ENCODE data around the gene TENM4.

Gene TENM4

DNA sequence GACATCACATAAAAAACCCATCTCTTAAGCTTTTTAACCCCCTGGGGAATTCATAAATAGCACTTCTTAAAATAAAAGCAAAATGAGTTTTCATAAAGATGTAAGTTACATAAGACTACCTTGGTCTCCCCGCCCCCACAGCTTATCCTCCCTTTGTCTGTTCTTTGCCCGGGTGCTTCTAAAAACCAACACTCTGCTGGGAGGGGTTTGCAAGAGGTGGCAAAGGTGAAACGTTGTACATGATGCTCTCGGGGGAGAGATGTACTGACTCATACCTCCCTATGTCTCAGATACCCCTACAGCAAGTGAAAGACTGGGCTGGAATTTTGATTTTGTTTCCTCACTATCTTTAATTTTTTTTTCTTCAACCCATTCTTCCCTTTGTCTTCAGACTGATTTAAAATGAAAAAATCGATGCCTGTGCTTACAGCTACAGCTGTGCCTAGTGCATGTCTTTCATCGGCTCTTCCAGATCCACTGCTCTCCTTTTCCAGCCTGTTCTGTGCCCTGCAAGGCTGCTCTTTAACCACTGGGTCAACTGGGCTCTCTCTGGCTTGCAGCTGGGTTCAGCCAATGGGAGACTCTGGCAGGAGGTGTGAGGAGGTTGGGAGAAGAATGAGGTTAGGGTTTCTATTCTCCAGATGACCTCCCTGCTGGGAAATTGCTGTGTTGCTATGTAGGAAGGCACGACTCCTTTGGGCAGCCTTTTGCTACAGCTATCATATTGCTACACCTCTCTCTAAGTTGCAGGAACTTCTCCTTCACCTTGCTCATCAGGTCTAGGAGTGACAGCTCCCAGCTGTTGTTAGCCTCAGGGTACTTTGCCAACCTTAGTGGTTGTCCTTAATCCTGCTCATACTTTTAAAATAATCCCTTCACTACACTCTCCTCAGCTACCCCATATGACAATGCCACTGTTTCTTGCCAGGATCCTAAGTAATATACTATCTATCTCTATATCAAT is 266.5 kb downstream of the TENM4 start:
- no peak for DNase-seq (ENCODE audit: low spot score)

DNA sequence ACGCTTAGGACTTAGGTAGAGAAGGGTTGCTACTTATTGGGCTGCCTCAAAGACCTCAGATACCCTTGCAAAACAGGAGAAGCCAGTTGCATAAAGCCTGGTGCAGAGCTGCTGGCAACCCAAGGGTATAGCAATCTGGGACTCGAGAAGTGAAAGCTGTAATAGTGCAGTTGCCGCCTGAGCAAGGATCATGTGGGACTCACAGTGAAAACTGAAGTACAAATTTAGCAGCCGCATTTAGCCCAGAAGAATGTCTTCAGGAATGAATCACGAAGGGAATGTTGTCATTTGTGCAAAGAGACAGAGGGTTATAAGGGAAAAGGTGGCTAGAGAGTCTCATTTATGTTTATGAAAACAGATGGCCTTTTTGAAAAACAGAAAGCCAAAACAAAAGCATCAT is 267.2 kb downstream of the TENM4 start:
- no peak for DNase-seq (ENCODE audit: low spot score)

DNA sequence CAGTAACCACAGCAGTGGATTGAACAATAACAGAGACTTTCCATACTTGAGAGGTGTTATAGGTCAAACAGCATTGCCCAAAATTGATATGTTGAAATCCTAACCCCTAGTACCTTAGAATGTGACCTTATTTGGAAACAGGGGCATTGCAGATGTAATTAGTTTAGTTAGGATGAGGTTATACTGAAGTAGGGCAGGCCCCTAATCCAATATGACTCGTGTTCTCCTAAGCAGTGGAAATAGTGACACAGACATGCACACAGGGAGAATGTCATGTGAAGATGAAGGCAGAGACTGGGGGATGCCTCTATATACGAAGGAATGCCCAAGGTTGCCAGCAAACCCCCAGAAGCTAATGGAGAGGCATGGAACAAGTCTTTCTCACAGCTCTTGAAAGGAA is 270.5 kb downstream of the TENM4 start:
- DNase-seq (ENCODE audit: low spot score), result no peak

DNA sequence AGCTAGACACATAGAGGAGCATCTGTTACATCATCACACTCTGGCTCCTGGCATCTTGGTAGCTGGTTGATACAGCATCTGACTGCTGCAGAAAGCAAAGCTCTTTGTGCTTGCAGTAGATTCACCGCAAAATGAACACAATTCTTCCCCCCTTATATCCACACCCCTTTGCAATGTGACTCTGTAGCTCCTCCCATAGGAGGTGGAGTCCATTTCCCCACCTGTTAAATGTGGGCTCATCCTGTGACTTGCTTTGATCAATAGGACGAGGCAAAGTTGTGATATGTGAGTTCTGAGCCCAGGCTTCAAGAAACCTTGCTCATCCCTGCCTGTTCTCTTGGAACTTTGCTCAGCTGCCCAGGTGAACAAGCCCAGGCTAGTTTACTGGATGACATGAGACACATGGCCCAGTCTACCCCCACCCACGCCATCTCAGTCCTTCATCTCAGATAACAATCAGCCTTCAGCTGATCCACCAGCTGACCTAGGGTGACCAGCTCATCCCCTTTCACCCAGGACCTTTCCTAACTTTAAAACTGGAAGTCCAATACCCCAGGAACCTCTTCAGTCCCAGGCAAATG is 272.2 kb downstream of the TENM4 start:
- no peak for DNase-seq (ENCODE audit: low spot score)

DNA sequence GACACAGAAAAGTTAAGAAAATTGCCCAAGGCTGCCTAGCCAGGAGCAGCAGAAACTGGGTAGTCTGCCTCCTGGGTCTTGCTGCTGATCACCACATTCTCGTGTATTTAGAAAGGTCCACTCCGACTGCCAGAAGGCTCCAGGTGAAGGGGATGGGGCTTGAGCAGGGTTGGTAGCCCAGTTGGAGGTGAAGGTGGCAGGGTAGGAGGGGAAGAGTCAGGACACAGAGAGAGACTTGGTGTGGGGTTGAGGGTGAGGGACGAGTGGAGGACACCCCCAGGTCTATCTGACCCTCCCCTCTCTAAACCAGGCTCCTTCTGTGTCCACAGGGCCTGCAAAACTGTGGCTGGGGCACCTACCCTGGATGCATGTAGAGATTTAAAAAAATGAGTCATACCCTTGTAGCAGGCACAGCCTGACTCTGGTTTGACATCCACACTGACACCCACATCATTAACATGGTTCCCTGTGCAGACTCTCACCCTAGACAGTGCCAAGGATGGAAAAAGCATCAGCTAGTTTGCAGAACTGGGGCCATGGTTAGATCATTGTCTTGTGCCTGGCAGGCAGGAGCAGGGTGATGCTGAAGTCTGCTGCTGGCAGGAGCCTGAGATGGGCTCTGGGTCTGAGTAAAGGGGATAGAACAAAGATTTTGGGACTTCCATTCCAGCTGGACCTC is 273.2 kb downstream of the TENM4 start:
- no peak for DNase-seq (ENCODE audit: low spot score)

DNA sequence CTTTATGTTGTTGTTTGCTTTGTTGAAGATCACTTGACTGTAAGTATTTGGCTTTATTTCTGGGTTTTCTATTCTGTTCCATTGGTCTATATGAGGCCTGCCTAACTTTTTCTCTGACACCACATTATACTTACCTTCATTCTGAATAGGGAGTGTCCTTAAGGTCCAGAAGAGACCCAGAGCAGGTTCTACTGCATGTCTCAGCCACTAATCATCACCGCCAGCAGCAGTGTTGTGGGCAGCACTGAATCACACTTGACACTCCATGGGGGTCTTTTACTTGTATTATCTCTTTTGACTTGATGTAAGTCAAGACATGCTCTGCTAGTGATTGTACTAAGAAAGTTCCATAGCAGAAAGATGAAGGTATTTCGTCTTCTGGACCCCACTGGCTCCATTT is 274.9 kb downstream of the TENM4 start:
- DNase-seq (ENCODE audit: low spot score), result no peak

DNA sequence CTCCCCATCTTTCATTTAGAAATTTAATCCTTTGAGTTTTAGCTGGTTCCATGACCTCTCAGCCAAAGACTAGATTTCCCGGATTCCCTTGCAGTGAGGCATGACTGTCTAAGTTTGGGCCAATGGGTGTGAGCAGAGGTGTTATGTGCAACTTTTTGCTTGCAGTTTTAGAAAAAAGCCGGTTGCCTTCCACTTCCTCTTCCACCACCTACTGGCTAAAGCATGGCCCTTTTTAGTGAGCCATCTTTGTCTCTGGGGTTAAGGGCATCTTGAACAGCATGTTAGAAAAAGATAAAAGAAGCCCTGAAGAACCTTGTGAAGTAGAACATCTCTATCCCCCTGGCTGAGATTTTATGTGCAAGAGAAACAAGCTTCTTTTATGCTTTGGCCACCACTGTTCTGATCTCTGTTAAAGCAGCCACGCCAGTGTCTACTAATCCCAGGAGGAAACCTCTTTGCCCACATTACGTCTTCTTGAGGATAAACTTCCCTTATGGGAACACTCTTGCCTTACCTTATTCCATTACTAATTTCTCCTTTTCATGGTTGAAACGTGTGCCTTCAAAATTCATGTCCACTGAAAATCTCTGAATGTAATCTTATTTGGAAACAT is 279.9 kb downstream of the TENM4 start:
- no peak for DNase-seq (ENCODE audit: low spot score)

DNA sequence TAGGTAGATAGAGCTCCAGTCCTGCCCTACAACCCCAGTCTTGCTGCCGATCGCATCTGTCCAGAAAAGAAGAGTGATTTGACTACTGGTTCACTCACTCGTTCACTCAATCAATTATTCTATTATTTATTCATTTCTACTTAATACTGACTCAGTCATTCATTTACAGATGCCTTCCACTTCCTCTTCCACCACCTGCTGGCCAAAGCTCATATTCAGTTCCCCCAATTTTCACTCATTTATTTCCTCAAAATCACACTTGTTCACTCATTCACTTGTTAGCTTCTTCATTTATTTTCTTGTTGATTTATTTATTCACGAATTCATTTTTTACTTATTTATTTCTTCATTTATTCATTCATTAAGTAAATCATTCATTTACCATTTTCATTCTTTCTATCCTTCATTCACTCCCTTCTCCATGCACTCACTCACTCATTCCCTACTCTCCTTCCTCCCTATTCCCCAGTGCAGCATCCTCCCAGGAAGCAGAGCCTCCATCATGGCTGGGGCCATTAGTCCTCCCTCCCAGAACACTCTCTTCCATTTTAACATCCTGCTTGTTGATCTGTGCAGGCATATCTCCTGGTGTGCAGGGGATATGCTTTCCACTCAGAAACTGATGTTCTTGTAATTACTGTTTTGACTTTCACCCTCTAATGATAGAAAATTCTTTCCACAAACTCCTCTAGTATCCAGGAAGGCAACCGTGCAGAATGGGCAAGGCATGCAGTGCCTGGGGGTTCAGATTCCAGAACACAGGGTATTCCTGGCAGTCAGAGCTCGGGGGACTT is 281.0 kb downstream of the TENM4 start:
- no peak for DNase-seq (ENCODE audit: low spot score)

DNA sequence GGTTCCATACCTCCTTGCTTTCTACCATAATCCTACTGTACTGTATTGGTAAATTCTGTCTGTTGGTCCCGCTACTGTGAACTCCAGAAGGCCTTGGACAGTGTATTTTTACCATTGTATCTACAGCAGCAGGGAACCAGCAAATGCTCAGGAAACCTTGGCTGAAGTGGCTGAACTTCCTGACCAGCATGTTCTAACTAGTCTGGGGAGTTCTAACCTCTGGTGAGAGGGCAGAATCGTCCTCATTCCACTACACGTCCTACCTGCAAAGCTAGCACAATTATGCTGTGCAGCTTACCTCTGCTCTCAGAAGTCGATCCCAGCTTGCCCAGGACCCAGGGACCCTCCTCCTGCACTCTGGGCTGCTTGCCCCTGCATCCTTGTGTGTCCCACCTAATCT is 283.1 kb downstream of the TENM4 start:
- no peak for DNase-seq (ENCODE audit: low spot score)

DNA sequence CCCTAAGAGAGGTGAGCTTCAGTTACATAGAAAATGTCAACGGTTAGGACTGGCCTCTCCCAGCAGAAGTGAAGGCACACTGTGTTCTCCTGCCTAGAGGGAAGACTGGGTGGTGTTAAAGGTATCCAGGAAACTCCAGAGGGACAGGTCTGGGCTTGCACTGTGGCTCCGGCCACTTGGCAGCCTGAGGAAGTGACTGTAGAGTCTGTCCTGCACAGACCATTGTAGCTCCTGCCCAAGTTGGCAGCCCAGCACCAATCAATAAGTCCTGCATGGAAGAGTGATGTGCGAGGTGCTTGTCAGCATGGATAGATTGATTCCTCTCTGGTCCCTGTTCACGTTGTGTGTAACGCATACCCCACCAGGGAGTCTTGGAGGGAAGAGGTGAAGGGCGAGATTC is 284.8 kb downstream of the TENM4 start:
- DNase-seq (ENCODE audit: low spot score), result no peak

DNA sequence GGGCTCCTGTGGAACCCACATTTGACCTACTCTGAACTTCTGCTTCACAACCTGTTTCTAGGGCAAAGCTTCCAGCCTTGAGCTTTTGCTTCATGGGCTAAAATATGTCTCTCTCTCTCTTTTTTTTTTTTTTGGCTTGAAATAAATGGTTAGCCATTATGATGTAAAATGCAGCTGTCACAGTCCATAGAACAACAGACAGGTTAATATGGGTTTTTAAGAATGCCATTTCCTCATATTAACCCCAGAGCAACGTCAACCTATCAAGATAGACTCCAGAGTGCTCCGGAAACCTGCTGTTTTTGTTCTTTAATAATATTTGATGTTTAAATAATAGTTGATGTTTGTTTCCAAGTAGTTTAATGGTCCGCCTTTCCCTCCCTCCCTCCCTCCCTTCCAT is 285.6 kb downstream of the TENM4 start:
- no peak for DNase-seq (ENCODE audit: low spot score)

DNA sequence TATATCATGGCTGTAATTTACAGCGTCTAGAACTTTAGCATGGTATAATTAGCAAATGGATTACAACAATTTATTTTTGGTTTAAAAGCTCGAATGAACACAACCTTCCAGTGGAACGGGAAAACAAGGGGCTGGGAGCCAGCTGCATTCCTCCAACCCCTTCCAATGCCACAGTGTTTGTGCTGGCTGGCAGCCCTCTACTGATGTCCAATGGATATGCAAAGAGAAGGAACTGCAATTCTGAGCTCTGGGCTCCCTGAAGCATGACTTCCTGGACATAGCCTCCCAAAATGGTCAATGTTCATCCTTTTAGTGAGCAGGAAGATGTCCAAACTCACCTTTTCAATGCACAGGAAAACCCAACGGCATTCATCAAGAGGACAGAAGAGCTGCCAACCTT is 288.3 kb downstream of the TENM4 start:
- DNase-seq (ENCODE audit: low spot score), result no peak

DNA sequence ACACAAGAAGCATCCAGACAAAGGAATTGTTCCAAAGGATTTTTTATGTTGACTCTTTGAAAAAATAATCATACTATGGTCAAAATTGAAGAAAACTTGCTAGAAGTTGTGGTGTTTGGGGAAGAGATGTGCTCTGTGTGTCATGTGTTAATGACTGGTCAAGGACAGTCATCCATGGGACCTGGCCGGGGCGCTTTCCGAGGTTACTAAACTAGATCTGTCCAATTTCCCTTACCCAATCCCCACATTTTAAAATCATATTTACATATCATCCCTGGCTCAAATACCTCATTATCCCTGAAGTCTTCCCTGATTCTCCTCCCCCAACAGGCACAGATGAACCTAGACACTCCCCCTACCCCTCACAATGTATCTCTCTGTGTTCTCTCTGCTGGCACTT is 289.4 kb downstream of the TENM4 start:
- DNase-seq (ENCODE audit: low spot score), result no peak

DNA sequence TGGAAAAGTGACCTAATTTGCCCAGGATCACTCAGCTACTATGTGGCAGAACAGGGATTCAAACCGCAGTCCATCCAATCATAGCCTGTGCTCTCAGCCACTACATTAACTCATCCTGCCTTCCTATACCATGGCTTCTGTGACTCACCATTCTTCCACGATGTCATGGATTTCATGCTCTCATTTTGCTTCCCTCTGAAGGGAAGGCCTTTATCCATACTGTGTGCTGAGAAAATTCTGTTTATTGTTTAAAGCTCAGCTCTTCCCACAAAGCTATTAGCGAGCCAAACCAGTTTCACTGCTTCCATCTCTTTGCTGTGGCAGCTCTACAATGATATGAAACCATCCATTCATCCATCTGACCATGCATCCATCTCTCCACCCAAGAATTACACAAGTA is 289.9 kb downstream of the TENM4 start:
- no peak for DNase-seq (ENCODE audit: low spot score)

DNA sequence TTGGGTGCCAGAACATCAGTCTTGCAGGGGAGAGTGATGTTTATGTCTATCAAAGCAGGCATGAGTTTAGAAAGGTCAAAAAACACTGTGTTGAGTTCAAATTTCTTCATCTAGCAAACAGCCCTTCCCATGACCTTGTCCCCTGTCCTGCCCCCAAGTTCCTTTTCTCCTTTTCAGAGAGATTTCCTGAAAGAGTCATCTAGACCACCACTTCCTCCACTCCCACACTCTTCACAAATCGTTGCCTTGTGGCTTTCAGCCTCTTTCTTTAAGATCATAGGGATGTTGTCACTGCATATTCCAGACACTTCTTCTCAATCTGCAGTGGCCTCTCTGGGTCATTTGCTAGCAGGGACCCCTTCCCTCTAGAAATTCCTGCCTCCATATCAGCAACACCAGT is 290.5 kb downstream of the TENM4 start:
- no peak for DNase-seq (ENCODE audit: low spot score)

DNA sequence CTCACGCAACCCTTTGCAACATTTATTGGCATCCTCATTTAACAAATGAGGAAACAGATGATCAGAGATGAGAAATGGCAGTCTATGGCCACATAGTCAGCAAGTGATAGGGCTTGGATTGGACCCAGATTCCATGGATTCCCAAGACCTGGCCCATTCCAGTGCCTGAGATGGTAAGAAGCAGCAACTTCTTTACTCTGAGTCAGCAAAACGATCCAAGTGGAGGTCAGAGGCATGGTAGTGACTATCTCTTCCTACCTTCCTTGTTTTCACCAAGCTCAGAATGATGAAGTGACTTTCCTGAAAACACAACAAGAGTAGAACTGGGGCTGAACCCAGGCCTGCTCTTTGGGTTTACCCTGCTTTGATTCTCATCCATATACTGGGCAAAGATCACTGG is 293.1 kb downstream of the TENM4 start:
- DNase-seq (ENCODE audit: low spot score), result no peak

DNA sequence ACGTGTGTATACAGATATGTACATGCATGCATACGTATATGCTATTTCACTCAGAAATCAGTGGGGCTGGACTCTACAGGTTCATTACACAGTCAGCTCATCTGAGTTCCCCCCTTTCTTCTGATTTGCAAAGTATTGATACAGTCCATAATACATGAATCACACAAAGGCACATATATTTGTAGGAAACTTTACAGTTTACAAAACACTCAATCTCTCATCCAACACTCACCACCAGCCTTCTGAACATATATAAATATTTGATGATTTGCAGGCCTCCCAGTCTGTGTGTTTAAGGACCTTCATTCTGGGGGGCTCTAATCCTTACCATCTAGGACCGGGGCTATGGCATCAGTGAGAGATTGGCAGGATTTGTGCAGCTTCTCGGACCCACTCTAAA is 293.8 kb downstream of the TENM4 start:
- no peak for DNase-seq (ENCODE audit: low spot score)

DNA sequence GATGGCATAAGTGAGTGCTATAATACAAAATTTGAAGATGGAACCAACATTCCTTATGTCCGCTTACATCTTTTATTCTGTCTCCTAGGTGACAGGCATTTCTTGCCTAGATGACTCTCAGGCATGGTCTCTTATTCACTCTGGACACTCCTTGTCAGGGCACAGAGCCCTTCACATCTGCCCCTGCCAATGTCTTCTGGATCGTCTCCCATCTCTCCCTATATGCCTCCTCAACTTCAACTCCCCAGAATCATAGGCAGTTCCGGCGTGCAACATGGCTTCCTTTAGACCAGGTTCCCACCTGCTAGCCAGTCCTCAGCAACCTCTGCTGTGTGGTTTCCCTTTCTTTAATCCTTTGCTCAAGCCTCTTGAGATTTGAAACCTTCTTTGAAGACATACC is 300.9 kb downstream of the TENM4 start:
- no peak for DNase-seq (ENCODE audit: low spot score)

DNA sequence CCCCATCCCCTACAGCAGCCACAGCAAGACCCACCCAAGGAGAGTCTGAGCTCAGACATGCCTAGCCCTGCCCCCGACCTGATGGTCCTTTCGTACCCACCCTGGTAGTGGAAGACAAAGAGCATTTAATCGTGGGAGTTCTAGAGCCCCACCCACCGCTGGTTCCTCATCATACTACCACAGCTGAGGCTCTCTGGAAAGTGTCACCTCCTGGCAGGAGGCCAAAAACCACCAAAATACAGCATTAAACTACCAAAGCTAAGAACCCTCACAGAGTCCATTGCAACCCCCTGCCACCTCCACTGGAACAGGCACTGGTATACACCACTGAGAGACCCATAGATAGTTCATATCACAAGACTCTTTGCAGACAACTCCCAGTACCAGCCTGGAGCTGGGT is 311.1 kb downstream of the TENM4 start:
- DNase-seq (ENCODE audit: low spot score), result no peak

DNA sequence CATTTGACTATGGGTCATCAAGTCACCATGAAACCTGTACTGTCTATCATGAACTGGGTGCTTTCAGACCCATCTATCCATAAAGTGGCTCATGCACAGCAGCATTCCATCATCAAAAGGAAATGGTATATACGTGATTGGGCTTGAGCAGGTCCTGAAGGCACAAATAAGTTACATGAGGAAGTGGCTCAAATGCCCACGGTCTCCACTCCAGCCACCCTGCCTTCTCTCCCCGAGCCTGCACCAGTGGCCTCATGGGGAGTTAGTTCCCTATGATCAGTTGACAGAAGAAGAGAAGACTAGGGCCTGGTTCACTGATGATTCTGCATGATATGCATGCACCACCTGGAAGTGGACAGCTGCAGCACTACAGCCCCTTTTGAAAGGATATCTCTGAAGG is 312.5 kb downstream of the TENM4 start:
- no peak for DNase-seq (ENCODE audit: low spot score)

DNA sequence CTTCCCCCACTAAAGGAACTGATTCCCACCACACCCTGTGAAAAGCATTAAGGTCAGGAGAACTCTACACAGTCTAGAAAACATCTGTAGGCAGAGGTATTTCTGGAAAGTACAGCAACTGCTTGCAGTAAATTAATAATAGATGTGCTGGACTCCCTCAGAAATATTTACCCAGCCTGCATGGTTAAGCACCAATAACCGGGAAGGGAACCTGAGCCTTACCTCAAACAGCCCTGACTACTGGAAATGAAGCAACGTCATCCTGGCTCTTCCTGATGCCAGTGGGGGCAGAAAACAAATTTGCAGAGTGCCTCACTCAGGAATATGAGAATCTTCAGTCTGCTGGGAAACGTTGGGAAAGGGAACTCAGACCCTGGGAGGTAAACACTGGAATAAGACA is 318.1 kb downstream of the TENM4 start:
- DNase-seq (ENCODE audit: low spot score), result no peak

DNA sequence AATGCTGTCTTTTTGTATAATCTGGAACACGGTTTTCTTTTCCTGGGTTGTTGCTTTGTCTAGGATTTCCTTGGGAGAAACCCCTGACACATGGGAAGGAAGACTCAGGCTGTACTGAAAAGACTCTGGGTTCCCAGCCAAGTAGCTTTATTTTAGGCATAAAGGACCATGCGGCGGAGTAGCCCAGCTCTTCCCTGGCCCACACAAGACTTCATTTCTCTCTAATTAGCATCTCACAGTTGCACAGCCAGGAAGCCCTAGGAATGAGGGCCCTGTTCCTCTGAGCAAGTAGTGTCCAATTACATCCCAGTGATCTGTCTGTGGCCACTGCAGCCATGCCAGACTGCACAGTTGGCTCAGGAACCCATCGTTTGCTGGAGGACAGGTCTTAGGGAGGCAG is 319.5 kb downstream of the TENM4 start:
- no peak for DNase-seq (ENCODE audit: low spot score)

Measured in CD4-positive, alpha-beta T cell treated with Interleukin-2 at 100 ng/mL for 4 hours (primary cell).